ENCODE results near the gene TCF12.

Gene TCF12

DNA sequence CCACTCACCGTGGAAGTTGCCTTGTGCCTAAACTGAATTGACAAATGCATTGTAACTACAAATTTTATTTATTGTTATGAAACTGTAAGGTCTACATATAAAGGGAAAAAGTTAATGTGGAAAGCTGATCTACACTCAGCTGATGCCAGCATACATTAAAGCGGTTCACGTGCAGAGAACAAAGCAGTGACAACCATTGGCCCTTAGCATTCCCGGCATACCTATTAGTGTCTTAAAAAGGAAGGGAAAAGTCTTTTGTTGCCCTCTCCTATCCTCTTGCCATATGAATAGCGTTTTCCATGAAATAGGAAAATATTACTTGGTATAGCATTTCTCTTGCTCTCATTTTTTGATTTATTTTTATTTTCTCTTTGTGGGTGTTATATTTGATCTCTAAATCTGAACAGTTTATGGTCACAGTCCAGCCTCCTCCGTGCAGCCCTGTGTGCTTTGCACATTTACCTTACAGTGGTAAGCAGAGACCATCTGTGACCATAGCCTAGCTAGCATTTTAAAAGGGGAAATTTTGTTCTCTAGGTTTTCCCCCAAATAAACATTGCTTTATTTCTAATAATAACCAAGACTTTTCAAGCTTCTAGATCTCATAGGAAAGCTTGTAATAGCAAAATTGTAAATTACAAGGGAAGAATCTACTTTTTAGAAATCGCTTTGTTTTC lies 368.1 kb downstream of the TCF12 start:
- H3K9ac ChIP-seq (ENCODE audit: low read depth, low read length, poor library complexity, severe bottlenecking): no peak overlapping the region
- H3F3A ChIP-seq (ENCODE audit: low read depth): no peaks in the 10 kb centered on the region
- peaks cover 50% of the 10 kb centered on the region for H3K36me3 ChIP-seq (ENCODE audit: insufficient read depth, low read length)
- no peaks in the 10 kb centered on the region for H3K27me3 ChIP-seq (ENCODE audit: insufficient read depth, low read length, poor library complexity, severe bottlenecking)
- H4K20me1 ChIP-seq (ENCODE audit: insufficient read depth, low read length, poor library complexity, severe bottlenecking): no peaks in the 10 kb centered on the region
- no peaks in the 10 kb centered on the region for H3K79me2 ChIP-seq (ENCODE audit: insufficient read depth, low read length)
- no peak overlapping the region for H2AFZ ChIP-seq (ENCODE audit: low read length)
- H3K9me3 ChIP-seq (ENCODE audit: insufficient read depth, low read depth, low read length): no peaks in the 10 kb centered on the region
- H3K9me2 ChIP-seq (replicated peaks; ENCODE audit: low read depth, low read length): no peaks in the 10 kb centered on the region
- H3K4me3 ChIP-seq (ENCODE audit: low read length, poor library complexity, severe bottlenecking): no peak overlapping the region
- no peak for TF ChIP-seq EZH2phosphoT487 (IDR thresholded peaks at IDR 0.05; ENCODE audit: borderline replicate concordance)
- TF ChIP-seq, protein P1, sequence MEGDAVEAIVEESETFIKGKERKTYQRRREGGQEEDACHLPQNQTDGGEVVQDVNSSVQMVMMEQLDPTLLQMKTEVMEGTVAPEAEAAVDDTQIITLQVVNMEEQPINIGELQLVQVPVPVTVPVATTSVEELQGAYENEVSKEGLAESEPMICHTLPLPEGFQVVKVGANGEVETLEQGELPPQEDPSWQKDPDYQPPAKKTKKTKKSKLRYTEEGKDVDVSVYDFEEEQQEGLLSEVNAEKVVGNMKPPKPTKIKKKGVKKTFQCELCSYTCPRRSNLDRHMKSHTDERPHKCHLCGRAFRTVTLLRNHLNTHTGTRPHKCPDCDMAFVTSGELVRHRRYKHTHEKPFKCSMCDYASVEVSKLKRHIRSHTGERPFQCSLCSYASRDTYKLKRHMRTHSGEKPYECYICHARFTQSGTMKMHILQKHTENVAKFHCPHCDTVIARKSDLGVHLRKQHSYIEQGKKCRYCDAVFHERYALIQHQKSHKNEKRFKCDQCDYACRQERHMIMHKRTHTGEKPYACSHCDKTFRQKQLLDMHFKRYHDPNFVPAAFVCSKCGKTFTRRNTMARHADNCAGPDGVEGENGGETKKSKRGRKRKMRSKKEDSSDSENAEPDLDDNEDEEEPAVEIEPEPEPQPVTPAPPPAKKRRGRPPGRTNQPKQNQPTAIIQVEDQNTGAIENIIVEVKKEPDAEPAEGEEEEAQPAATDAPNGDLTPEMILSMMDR (conservative IDR thresholded peaks at IDR 0.05; ENCODE audit: low read length): no peak
- H3K4me1 ChIP-seq (ENCODE audit: insufficient read depth, low read length, poor library complexity, severe bottlenecking): no peaks in the 10 kb centered on the region
- no peak overlapping the region for H3K4me2 ChIP-seq (ENCODE audit: low read depth, low read length, poor library complexity, severe bottlenecking)

DNA sequence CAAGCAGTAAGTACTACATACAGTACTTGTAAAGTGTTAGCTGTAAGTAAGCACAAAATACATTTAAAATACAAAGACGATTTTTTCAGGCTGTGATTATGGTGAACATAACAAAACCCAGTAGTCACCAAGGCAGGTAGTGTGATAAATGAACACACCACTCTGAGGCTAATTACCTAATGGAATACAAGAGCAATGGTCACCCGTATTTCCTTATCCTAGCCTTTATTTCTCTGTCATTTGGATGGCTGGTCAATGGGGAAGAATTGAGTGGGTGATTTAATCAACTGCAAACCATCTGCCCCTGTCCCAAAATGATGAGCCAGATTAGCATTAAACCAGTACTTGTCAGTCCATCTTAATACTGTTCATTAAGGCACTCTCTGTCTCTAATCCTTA lies 368.7 kb downstream of the TCF12 start:
- Histone ChIP-seq H3K79me2 (ENCODE audit: insufficient read depth, low read length) (no peaks in the 10 kb centered on the region), H3K9me3 (ENCODE audit: insufficient read depth, low read depth, low read length) (no peaks in the 10 kb centered on the region), H3F3A (ENCODE audit: low read depth) (no peaks in the 10 kb centered on the region), H3K27me3 (ENCODE audit: insufficient read depth, low read length, poor library complexity, severe bottlenecking) (no peaks in the 10 kb centered on the region), H3K9ac (ENCODE audit: low read depth, low read length, poor library complexity, severe bottlenecking) (no peak overlapping the region), H3K9me2 (replicated peaks; ENCODE audit: low read depth, low read length) (no peaks in the 10 kb centered on the region), H3K4me1 (ENCODE audit: insufficient read depth, low read length, poor library complexity, severe bottlenecking) (no peaks in the 10 kb centered on the region), H3K4me3 (ENCODE audit: low read length, poor library complexity, severe bottlenecking) (no peak overlapping the region), H2AFZ (ENCODE audit: low read length) (no peak overlapping the region), H3K4me2 (ENCODE audit: low read depth, low read length, poor library complexity, severe bottlenecking) (no peak overlapping the region), H4K20me1 (ENCODE audit: insufficient read depth, low read length, poor library complexity, severe bottlenecking) (no peaks in the 10 kb centered on the region), H3K36me3 (ENCODE audit: insufficient read depth, low read length) (peaks cover 48% of the 10 kb centered on the region)
- no peak for TF ChIP-seq EZH2phosphoT487 (IDR thresholded peaks at IDR 0.05; ENCODE audit: borderline replicate concordance)
- TF ChIP-seq, protein P1 (conservative IDR thresholded peaks at IDR 0.05; ENCODE audit: low read length): no peak

DNA sequence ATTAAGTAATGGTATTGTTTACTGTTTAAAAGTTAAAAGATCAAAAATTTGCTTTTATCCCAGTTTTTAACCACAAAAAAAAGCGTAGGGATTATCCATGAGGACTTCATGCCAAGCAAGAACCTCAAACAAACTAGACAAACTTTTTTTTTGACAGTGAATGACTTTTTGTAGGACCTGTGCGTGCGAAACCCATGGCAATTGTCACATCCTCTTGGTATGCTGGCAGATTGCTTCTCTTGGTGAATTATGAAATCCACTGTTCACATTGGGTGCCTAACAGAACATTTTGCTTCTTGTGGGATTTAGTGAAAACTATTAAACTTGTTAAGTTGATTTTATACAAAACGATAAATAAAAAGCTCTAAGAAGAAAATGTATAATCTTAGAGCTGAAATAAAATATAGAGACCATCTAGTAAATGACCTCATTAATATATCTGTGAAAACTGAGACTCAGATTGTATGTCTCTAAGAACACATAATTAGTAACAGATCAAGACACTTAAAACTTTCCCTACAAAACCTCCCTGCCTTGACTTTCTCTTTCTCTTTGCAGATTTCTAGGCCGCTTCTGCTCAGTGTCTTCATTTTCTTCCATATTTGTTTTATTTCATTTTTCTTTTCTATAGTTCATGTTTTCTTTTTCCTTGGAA lies 370.6 kb downstream of the TCF12 start:
- no peaks in the 10 kb centered on the region for H3K4me1 ChIP-seq (ENCODE audit: insufficient read depth, low read length, poor library complexity, severe bottlenecking)
- no peaks in the 10 kb centered on the region for H3F3A ChIP-seq (ENCODE audit: low read depth)
- H3K4me3 ChIP-seq (ENCODE audit: low read length, poor library complexity, severe bottlenecking): no peak overlapping the region
- no peak overlapping the region for H3K9ac ChIP-seq (ENCODE audit: low read depth, low read length, poor library complexity, severe bottlenecking)
- no peaks in the 10 kb centered on the region for H3K27me3 ChIP-seq (ENCODE audit: insufficient read depth, low read length, poor library complexity, severe bottlenecking)
- no peaks in the 10 kb centered on the region for H4K20me1 ChIP-seq (ENCODE audit: insufficient read depth, low read length, poor library complexity, severe bottlenecking)
- no peak overlapping the region for H2AFZ ChIP-seq (ENCODE audit: low read length)
- TF ChIP-seq, protein P1 (conservative IDR thresholded peaks at IDR 0.05; ENCODE audit: low read length): no peak
- no peak for TF ChIP-seq EZH2phosphoT487 (IDR thresholded peaks at IDR 0.05; ENCODE audit: borderline replicate concordance)
- H3K9me2 ChIP-seq (replicated peaks; ENCODE audit: low read depth, low read length): no peaks in the 10 kb centered on the region
- H3K9me3 ChIP-seq (ENCODE audit: insufficient read depth, low read depth, low read length): no peaks in the 10 kb centered on the region
- H3K79me2 ChIP-seq (ENCODE audit: insufficient read depth, low read length): no peaks in the 10 kb centered on the region
- H3K4me2 ChIP-seq (ENCODE audit: low read depth, low read length, poor library complexity, severe bottlenecking): no peak overlapping the region
- peaks cover 34% of the 10 kb centered on the region for H3K36me3 ChIP-seq (ENCODE audit: insufficient read depth, low read length)
